ENCODE results near the gene LZTS2. TPM values are rescaled to one million over a fixed set of nuclear protein-coding genes. Genes with fewer than 3 reads are reported as not detected.

The LZTS2 gene
- total RNA-seq: 10 to 100 TPM; 14.5 to 15.5 TPM

GRCh38 chr10:100999742-101000126 lies at the start of gene LZTS2:
TSS of gene LZTS2 (plus strand) at chr10:100999808. CDS start at chr10:101002539, 2,731 bp downstream.
- no peak for TF ChIP-seq CTCF (IDR thresholded peaks at IDR 0.05)
- no peaks in the 10 kb centered on the region for H3K27me3 Mint-ChIP-seq
- CTCF ChIA-PET: interaction anchor here (0.7 to 12.8 kb wide), 11 partner anchors 8 to 111 kb away, joined by 3 to 178 read pairs (median 4); partner anchors contain the start of genes PDZD7, SFXN3 and SLF2
- peak within 1 kb of the TSS; percentile 78 for H3K4me3 Mint-ChIP-seq
- no peak for ATAC-seq
- POLR2A ChIA-PET: interaction anchor here (0.7 to 4.5 kb wide), 3 partner anchors 12 to 44 kb away, joined by 3 to 25 read pairs (median 8); partner anchors contain the start of genes MRPL43 and TWNK
- no peak for DNase-seq
- no peaks in the 10 kb centered on the region for H3K9me3 Mint-ChIP-seq
- H3K36me3 Mint-ChIP-seq (ENCODE audit: low read depth): peaks cover 2% of the 10 kb centered on the region
- intact Hi-C loops (cut with micrococcal nuclease): no loop called here
- H3K27ac Mint-ChIP-seq: peak within 1 kb of the TSS; percentile 88
- H3K4me1 Mint-ChIP-seq (ENCODE audit: low read depth): peaks cover 20% of the 10 kb centered on the region

- Mint-ChIP-seq H3K27ac (no peak overlapping the region), H3K36me3 (ENCODE audit: low read depth) (peaks cover 25% of the 10 kb centered on the region), H3K9me3 (no peaks in the 10 kb centered on the region), H3K27me3 (no peaks in the 10 kb centered on the region), H3K4me1 (ENCODE audit: low read depth) (peaks cover 9% of the 10 kb centered on the region), H3K4me3 (no peak overlapping the region)
- intact Hi-C loops (cut with micrococcal nuclease): no loop called here
- POLR2A ChIA-PET: no interaction called here
- no peak for TF ChIP-seq CTCF (IDR thresholded peaks at IDR 0.05)
- CTCF ChIA-PET: no interaction called here
- DNase-seq: no peak
- ATAC-seq: no peak
These were observed 39.4 kb upstream of the LZTS2 start for GRCh38 chr10:100960251-100960650.

- Mint-ChIP-seq H3K27me3 (no peaks in the 10 kb centered on the region), H3K27ac (no peak overlapping the region), H3K4me1 (ENCODE audit: low read depth) (no peaks in the 10 kb centered on the region), H3K9me3 (no peaks in the 10 kb centered on the region), H3K36me3 (ENCODE audit: low read depth) (peaks cover 16% of the 10 kb centered on the region), H3K4me3 (no peak overlapping the region)
- ChIA-PET CTCF (interaction anchor here (0.9 to 1.2 kb wide), 3 partner anchors 34 to 54 kb away, joined by 3 read pairs; no protein-coding TSS in a partner anchor), POLR2A (interaction anchor here (0.6 kb wide), 1 partner anchor 29 kb away, joined by 3 read pairs; no protein-coding TSS in a partner anchor)
- DNase-seq (no peak), ATAC-seq (no peak)
- intact Hi-C loops (cut with micrococcal nuclease): no loop called here
- TF ChIP-seq CTCF (IDR thresholded peaks at IDR 0.05): no peak
These were observed 37.1 kb upstream of the LZTS2 start for GRCh38 chr10:100962351-100963080.

GRCh38 chr10:100963826-100964225 lies 35.8 kb upstream of the LZTS2 start:
- peaks cover 3% of the 10 kb centered on the region for H3K4me1 Mint-ChIP-seq (ENCODE audit: low read depth)
- DNase-seq (no peak), ATAC-seq (no peak)
- no peak for TF ChIP-seq CTCF (IDR thresholded peaks at IDR 0.05)
- H3K36me3 Mint-ChIP-seq (ENCODE audit: low read depth): peaks cover 12% of the 10 kb centered on the region
- H3K27ac Mint-ChIP-seq: no peak overlapping the region
- no peak overlapping the region for H3K4me3 Mint-ChIP-seq
- no peaks in the 10 kb centered on the region for H3K27me3 Mint-ChIP-seq
- ChIA-PET CTCF (interaction anchor here (0.6 to 1.4 kb wide), 2 partner anchors 11 to 29 kb away, joined by 3 read pairs; no protein-coding TSS in a partner anchor), POLR2A (no interaction called here)
- H3K9me3 Mint-ChIP-seq: no peaks in the 10 kb centered on the region
- intact Hi-C loops (cut with micrococcal nuclease): no loop called here

GRCh38 chr10:100965820-100966219 lies 33.8 kb upstream of the LZTS2 start:
- Mint-ChIP-seq H3K4me3 (no peak overlapping the region), H3K27me3 (no peaks in the 10 kb centered on the region), H3K36me3 (ENCODE audit: low read depth) (peaks cover 6% of the 10 kb centered on the region), H3K27ac (no peak overlapping the region), H3K9me3 (no peaks in the 10 kb centered on the region), H3K4me1 (ENCODE audit: low read depth) (peaks cover 11% of the 10 kb centered on the region)
- ATAC-seq (no peak), DNase-seq (no peak)
- intact Hi-C loops (cut with micrococcal nuclease): no loop called here
- ChIA-PET POLR2A (interaction anchor here (0.7 to 1.7 kb wide), 5 partner anchors 9 to 48 kb away, joined by 3 to 6 read pairs (median 3); partner anchors contain the start of genes MRPL43 and TWNK), CTCF (interaction anchor here (0.9 to 6.8 kb wide), 4 partner anchors 9 to 51 kb away, joined by 3 to 58 read pairs (median 4); partner anchors contain the start of gene LZTS2)
- no peak for TF ChIP-seq CTCF (IDR thresholded peaks at IDR 0.05)
